Measurements from ENCODE around the gene CLEC20A.

CLEC20A gene

DNA sequence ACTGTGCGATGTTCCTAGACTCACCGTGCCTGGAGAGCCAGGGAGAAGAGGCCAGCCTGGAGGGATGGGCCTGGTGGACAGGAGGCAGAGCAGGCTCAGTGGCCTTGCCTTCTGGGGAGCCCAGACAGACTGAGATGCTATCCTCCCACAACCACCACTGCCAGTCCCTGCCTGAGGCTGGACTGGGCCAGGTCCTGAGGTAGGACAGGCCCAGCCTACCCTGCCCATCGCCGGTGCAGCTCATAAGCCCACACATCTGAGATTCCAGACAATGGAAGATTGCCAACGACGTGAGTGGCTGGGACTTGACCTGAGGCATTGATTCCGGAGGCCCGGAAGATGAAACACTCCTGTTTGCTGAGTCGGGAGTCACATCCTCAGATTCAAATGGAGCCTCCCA lies 5.8 kb downstream of the CLEC20A start:
- Mint-ChIP-seq H3K27me3 (ENCODE audit: low read depth) (peaks cover 4% of the 10 kb centered on the region), H3K9me3 (no peaks in the 10 kb centered on the region), H3K4me1 (no peaks in the 10 kb centered on the region), H3K27ac (no peak overlapping the region), H3K36me3 (ENCODE audit: low read depth) (no peaks in the 10 kb centered on the region), H3K4me3 (no peak overlapping the region)
- TF ChIP-seq, protein P1, sequence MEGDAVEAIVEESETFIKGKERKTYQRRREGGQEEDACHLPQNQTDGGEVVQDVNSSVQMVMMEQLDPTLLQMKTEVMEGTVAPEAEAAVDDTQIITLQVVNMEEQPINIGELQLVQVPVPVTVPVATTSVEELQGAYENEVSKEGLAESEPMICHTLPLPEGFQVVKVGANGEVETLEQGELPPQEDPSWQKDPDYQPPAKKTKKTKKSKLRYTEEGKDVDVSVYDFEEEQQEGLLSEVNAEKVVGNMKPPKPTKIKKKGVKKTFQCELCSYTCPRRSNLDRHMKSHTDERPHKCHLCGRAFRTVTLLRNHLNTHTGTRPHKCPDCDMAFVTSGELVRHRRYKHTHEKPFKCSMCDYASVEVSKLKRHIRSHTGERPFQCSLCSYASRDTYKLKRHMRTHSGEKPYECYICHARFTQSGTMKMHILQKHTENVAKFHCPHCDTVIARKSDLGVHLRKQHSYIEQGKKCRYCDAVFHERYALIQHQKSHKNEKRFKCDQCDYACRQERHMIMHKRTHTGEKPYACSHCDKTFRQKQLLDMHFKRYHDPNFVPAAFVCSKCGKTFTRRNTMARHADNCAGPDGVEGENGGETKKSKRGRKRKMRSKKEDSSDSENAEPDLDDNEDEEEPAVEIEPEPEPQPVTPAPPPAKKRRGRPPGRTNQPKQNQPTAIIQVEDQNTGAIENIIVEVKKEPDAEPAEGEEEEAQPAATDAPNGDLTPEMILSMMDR (IDR thresholded peaks at IDR 0.05; ENCODE audit: unreplicated experiment in 3 of 3) = no peak

DNA sequence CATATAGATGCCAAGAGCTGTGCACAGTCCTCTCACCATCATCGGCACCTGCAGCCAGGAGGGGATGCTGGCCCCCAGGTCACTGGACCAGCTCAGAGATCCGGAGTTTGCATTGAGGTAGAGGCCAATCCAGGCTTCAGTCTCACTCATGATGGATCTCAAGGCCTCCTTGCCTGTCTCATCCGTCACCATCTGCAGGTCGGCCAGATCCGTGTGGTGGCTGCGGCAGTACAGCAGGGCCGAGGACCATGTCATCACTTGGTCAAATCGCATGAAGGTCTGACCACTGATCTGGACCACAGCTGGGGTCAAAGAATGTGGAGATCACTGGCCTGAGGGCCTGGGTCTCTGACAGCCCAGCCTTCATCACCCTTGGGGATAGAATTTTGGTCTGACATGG lies 6.6 kb downstream of the CLEC20A start:
- Mint-ChIP-seq H3K36me3 (ENCODE audit: low read depth) (no peaks in the 10 kb centered on the region), H3K4me3 (no peak overlapping the region), H3K27ac (no peak overlapping the region), H3K9me3 (no peaks in the 10 kb centered on the region), H3K27me3 (ENCODE audit: low read depth) (peaks cover 4% of the 10 kb centered on the region), H3K4me1 (peaks cover 5% of the 10 kb centered on the region)
- TF ChIP-seq, protein P1 (IDR thresholded peaks at IDR 0.05; ENCODE audit: unreplicated experiment in 3 of 3) = no peak

DNA sequence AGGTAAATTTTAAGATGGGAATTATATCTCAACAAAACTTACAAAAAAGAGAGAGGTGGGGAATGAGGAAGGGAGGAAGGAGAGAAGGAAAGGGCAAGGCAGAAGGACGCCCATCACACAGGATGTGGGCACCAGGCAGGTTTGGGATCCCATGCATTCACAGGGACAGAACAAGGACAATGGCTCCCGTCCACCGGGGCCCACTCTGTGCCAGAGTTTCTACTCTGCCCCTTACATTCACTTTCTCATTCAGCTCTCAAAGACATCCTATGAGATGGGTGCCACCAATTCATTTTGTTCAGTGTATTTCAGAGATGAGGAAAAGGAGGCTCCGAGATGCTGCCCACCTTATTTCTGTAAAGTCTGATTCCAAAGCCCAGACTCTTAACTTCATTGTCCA lies 7.4 kb downstream of the CLEC20A start:
- Mint-ChIP-seq H3K4me1 (peaks cover 5% of the 10 kb centered on the region), H3K27me3 (ENCODE audit: low read depth) (peaks cover 4% of the 10 kb centered on the region), H3K9me3 (no peaks in the 10 kb centered on the region), H3K36me3 (ENCODE audit: low read depth) (no peaks in the 10 kb centered on the region), H3K4me3 (no peak overlapping the region), H3K27ac (no peak overlapping the region)
- TF ChIP-seq, protein P1 (IDR thresholded peaks at IDR 0.05; ENCODE audit: unreplicated experiment in 3 of 3) = no peak

DNA sequence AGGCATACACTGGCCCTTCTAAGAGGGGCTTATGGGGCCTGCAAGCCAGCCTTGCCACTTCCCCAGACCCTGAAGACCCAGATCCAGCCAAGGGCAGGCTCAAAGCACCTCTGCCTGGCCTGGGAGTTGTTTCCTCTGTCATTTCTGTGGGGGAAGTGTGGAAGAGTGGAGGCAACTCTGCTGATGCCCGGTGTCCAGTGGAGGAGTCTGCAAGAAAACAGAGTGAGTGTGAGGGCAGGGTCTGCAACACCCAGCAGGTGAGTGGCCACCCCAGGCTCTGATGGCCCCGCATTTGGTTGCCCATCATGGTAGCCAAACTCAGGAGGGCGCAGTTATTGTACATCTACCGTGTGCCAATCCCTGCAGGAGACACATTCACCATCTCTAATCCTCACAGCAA lies 8.4 kb downstream of the CLEC20A start:
- Mint-ChIP-seq H3K4me1 (peaks cover 5% of the 10 kb centered on the region), H3K27ac (no peak overlapping the region), H3K9me3 (no peaks in the 10 kb centered on the region), H3K36me3 (ENCODE audit: low read depth) (no peaks in the 10 kb centered on the region), H3K4me3 (no peak overlapping the region), H3K27me3 (ENCODE audit: low read depth) (peaks cover 4% of the 10 kb centered on the region)
- TF ChIP-seq, protein P1 (IDR thresholded peaks at IDR 0.05; ENCODE audit: unreplicated experiment in 3 of 3) = no peak

DNA sequence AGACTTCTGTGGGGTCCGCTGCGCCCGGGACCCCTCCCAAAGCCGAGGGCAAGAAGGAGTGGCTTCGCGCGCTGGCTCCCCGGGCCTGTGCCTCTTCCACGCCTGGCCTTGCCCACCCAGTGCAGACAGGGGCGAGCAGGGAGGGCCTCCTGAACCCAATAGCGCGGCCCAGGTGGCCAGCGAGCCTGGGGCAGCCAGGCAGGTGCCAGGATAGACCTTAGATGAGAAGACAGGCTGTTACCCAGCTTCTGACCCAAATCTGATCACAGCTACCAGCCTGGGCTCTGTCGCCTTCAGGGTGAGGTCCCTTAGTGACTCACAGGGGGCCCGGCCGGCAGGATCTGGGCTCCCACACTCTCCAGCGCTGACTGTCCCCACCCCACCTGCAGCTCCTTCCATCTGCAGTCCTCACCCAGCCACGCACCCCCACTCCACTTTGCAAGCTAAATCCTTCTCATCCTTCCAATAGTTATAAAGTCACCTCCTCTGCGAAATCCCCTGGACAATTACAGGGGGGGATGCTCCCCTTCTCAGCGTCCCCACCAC lies 9.6 kb downstream of the CLEC20A start:
- H3K9me3 Mint-ChIP-seq = no peaks in the 10 kb centered on the region
- TF ChIP-seq, protein P1 (IDR thresholded peaks at IDR 0.05; ENCODE audit: unreplicated experiment in 3 of 3) = no peak
- H3K4me3 Mint-ChIP-seq = no peak overlapping the region
- peaks cover 4% of the 10 kb centered on the region for H3K27me3 Mint-ChIP-seq (ENCODE audit: low read depth)
- no peak overlapping the region for H3K27ac Mint-ChIP-seq
- peaks cover 5% of the 10 kb centered on the region for H3K4me1 Mint-ChIP-seq
- H3K36me3 Mint-ChIP-seq (ENCODE audit: low read depth) = no peaks in the 10 kb centered on the region
